HUES64 (cell line): ENCODE measurements around the gene MEN1.

Experiments
- H3K27ac ChIP-seq: 2 replicates; pipeline ENCODE4 v1.7.0; 2013; ENCODE audit warnings: low read depth, low read length, inconsistent platforms
- H3K27me3 ChIP-seq: 2 replicates; pipeline ENCODE4 v1.6.1; 2013; ENCODE audit warnings: mild to moderate bottlenecking, low read length; ENCODE audit not compliant: insufficient read depth
- H3K36me3 ChIP-seq: 2 replicates; pipeline ENCODE4 v1.6.1; 2013; ENCODE audit warnings: mild to moderate bottlenecking, low read length; ENCODE audit not compliant: insufficient read depth
- H3K4me1 ChIP-seq: 2 replicates; pipeline ENCODE4 v1.6.1; 2013; ENCODE audit warnings: mild to moderate bottlenecking, low read length, moderate library complexity; ENCODE audit not compliant: insufficient read depth
- H3K4me3 ChIP-seq: 2 replicates; pipeline ENCODE4 v1.5.1; 2013; ENCODE audit warnings: mild to moderate bottlenecking, low read length, moderate library complexity
- H3K9ac ChIP-seq: 2 replicates; pipeline ENCODE4 v1.6.1; 2013; ENCODE audit warnings: mild to moderate bottlenecking, low read depth, low read length
- H3K9me3 ChIP-seq: 2 replicates; pipeline ENCODE4 v1.6.1; 2013; ENCODE audit warnings: low read depth, low read length; ENCODE audit not compliant: insufficient read depth
- WGBS: fragments of 150-250, 120-280 bp; methylation state at CpG from one replicate; pipeline ENCODE4 v1.1.7; 2013; ENCODE audit warnings: missing lambda C conversion rate; 5-methylcytosine and 5-hydroxymethylcytosine counted together

The MEN1 gene

GRCh38 chr11:64804346-64805210 is 5.8 kb downstream of the MEN1 start:
- H3K27me3 ChIP-seq: no peaks in the 10 kb centered on the region
- no peaks in the 10 kb centered on the region for H3K9me3 ChIP-seq
- peaks cover 32% of the 10 kb centered on the region for H3K36me3 ChIP-seq
- peak overlapping the region; percentile 82; the same call in 1 of the 2 replicates for H3K27ac ChIP-seq
- peaks cover 9% of the 10 kb centered on the region for H3K4me1 ChIP-seq
- 93% methylated on average over 41 of the region's 41 CpGs for WGBS
- peak overlapping the region; percentile 64 for H3K4me3 ChIP-seq
- 0 out of 2 replicates have a peak overlapping the region, but pooled peaks have one; percentile 3 for H3K9ac ChIP-seq

GRCh38 chr11:64803846-64804345 is 6.5 kb downstream of the MEN1 start:
- Histone ChIP-seq H3K27ac (peak overlapping the region; percentile 82; the same call in 1 of the 2 replicates), H3K9ac (0 out of 2 replicates have a peak overlapping the region, but pooled peaks have one; percentile 3), H3K36me3 (peaks cover 32% of the 10 kb centered on the region), H3K4me3 (peak overlapping the region; percentile 64), H3K9me3 (no peaks in the 10 kb centered on the region), H3K4me1 (peaks cover 5% of the 10 kb centered on the region; the same call in 1 of the 2 replicates), H3K27me3 (no peaks in the 10 kb centered on the region)
- 42% methylated on average over 15 of the region's 15 CpGs for WGBS

- peaks cover 5% of the 10 kb centered on the region; the same call in 1 of the 2 replicates for H3K4me1 ChIP-seq
- WGBS: under 1% methylated on average over 57 of the region's 58 CpGs
These were observed 7.0 kb downstream of the MEN1 start, which contains the start of gene MAP4K2 for GRCh38 chr11:64803158-64803845. MAP4K2 (minus strand) TSS chr11:64803214; CDS start chr11:64803149, 65 bp downstream.

GRCh38 chr11:64802370-64803157 is 7.8 kb downstream of the MEN1 start:
- no peaks in the 10 kb centered on the region for H3K9me3 ChIP-seq
- peaks cover 27% of the 10 kb centered on the region for H3K36me3 ChIP-seq
- peak overlapping the region; percentile 64 for H3K4me3 ChIP-seq
- peaks cover 5% of the 10 kb centered on the region; the same call in 1 of the 2 replicates for H3K4me1 ChIP-seq
- 8% methylated on average over 54 of the region's 54 CpGs for WGBS
- no peaks in the 10 kb centered on the region for H3K27me3 ChIP-seq
- H3K9ac ChIP-seq: no peak overlapping the region
- H3K27ac ChIP-seq: no peak overlapping the region

More at GRCh38 chr11:64803158-64803845, 7.0 kb downstream of the MEN1 start, which contains the start of gene MAP4K2:
- Histone ChIP-seq H3K36me3 (peaks cover 32% of the 10 kb centered on the region), H3K9me3 (no peaks in the 10 kb centered on the region), H3K27ac (peak within 1 kb of the TSS; percentile 82; the same call in 1 of the 2 replicates), H3K9ac (peak within 1 kb of the TSS; percentile 40), H3K4me3 (peak within 1 kb of the TSS; percentile 64), H3K27me3 (no peaks in the 10 kb centered on the region)

- peaks cover 22% of the 10 kb centered on the region for H3K36me3 ChIP-seq
- H3K9ac ChIP-seq: no peak overlapping the region
- WGBS: 87% methylated on average over 13 of the region's 13 CpGs
These were observed 8.6 kb downstream of the MEN1 start for GRCh38 chr11:64801561-64802369.

GRCh38 chr11:64801158-64801464 is 9.2 kb downstream of the MEN1 start:
- Histone ChIP-seq H3K27me3 (no peaks in the 10 kb centered on the region), H3K36me3 (peaks cover 16% of the 10 kb centered on the region; the same call in 1 of the 2 replicates), H3K9me3 (no peaks in the 10 kb centered on the region), H3K27ac (no peak overlapping the region), H3K4me3 (no peak overlapping the region), H3K9ac (no peak overlapping the region), H3K4me1 (peaks cover 5% of the 10 kb centered on the region; the same call in 1 of the 2 replicates)
- WGBS: 94% methylated on average over 9 of the region's 9 CpGs

More at GRCh38 chr11:64801561-64802369, 8.6 kb downstream of the MEN1 start:
- H3K27me3 ChIP-seq: no peaks in the 10 kb centered on the region
- peaks cover 5% of the 10 kb centered on the region; the same call in 1 of the 2 replicates for H3K4me1 ChIP-seq
- H3K9me3 ChIP-seq: no peaks in the 10 kb centered on the region
- no peak overlapping the region for H3K4me3 ChIP-seq
- no peak overlapping the region for H3K27ac ChIP-seq

GRCh38 chr11:64800303-64801157 is 9.8 kb downstream of the MEN1 start:
- WGBS: 93% methylated on average over 26 of the region's 26 CpGs
- no peak overlapping the region for H3K27ac ChIP-seq
- no peak overlapping the region for H3K4me3 ChIP-seq
- no peak overlapping the region for H3K9ac ChIP-seq
- no peaks in the 10 kb centered on the region for H3K9me3 ChIP-seq
- peaks cover 13% of the 10 kb centered on the region; the same call in 1 of the 2 replicates for H3K36me3 ChIP-seq
- peaks cover 5% of the 10 kb centered on the region; the same call in 1 of the 2 replicates for H3K4me1 ChIP-seq
- no peaks in the 10 kb centered on the region for H3K27me3 ChIP-seq

GRCh38 chr11:64799623-64800302 is 10.6 kb downstream of the MEN1 start:
- H3K9ac ChIP-seq: no peak overlapping the region
- no peaks in the 10 kb centered on the region for H3K9me3 ChIP-seq
- peaks cover 7% of the 10 kb centered on the region; the same call in 1 of the 2 replicates for H3K36me3 ChIP-seq
- H3K27me3 ChIP-seq: no peaks in the 10 kb centered on the region
- peaks cover 5% of the 10 kb centered on the region; the same call in 1 of the 2 replicates for H3K4me1 ChIP-seq
- 92% methylated on average over 14 of the region's 14 CpGs for WGBS
- no peak overlapping the region for H3K4me3 ChIP-seq
- H3K27ac ChIP-seq: no peak overlapping the region

- H3K27me3 ChIP-seq: no peaks in the 10 kb centered on the region
- H3K9me3 ChIP-seq: no peaks in the 10 kb centered on the region
- H3K36me3 ChIP-seq: 0 out of 2 replicates have a peak, but pooled peaks cover 3% of the 10 kb centered on the region
- no peak overlapping the region for H3K9ac ChIP-seq
- H3K4me3 ChIP-seq: no peak overlapping the region
- H3K27ac ChIP-seq: no peak overlapping the region
- H3K4me1 ChIP-seq: peaks cover 4% of the 10 kb centered on the region; the same call in 1 of the 2 replicates
- WGBS: 91% methylated on average over 7 of the region's 7 CpGs
These were observed 11.1 kb downstream of the MEN1 start for GRCh38 chr11:64799256-64799622.
